ENCODE data around the gene FXYD5. TPM values are rescaled to one million over a fixed set of nuclear protein-coding genes. Genes with fewer than 3 reads are reported as not detected.
A peak's percentile ranks its signal among the peaks of the same experiment; 100 is the strongest.

FXYD5 gene
- polyA plus RNA-seq, 2 of the 4 experiments (the other 2 are of a cell fraction): 70.8 to 113 TPM

- WGBS (ENCODE audit: missing lambda C conversion rate): 54% methylated on average over 9 of the region's 9 CpGs
- DNase-seq (ENCODE audit: low read depth in 1 of 2, low spot score in 1 of 2) (no peak), ATAC-seq (no peak), FAIRE-seq (peak; percentile 56)
- Histone ChIP-seq H3K27ac (no peak overlapping the region), H3K4me2 (no peak overlapping the region), H3K9me3 (no peaks in the 10 kb centered on the region), H3K4me1 (peaks cover 17% of the 10 kb centered on the region), H3K4me3 (no peak overlapping the region)
- TF ChIP-seq POLR2AphosphoS2 (conservative IDR thresholded peaks at IDR 0.05; ENCODE audit: low read length) (no peak), POLR2A (IDR thresholded peaks at IDR 0.05; ENCODE audit: low read length) (no peak), EHF (CRISPR knock-in tag; IDR thresholded peaks at IDR 0.05) (no peak), MAX (IDR thresholded peaks at IDR 0.05) (no peak), BCL3 (IDR thresholded peaks at IDR 0.05) (no peak), MYC (IDR thresholded peaks at IDR 0.05; ENCODE audit: borderline replicate concordance, low read length) (no peak), JUN (IDR thresholded peaks at IDR 0.05) (no peak), FOSB (CRISPR knock-in tag; IDR thresholded peaks at IDR 0.05) (no peak), GATA3 (IDR thresholded peaks at IDR 0.05; ENCODE audit: borderline replicate concordance) (no peak)
- CTCF ChIA-PET: interaction anchor here (0.7 to 11.0 kb wide), 20 partner anchors 10 to 498 kb away, joined by 3 to 148 read pairs (median 23); partner anchors contain the start of genes FXYD3 and FXYD5
- POLR2A ChIA-PET: interaction anchor here (0.6 kb wide), 1 partner anchor 494 kb away, joined by 3 read pairs; no protein-coding TSS in a partner anchor
Measured at GRCh38 chr19:35136977-35137702, 17.4 kb upstream of the FXYD5 start.

- Histone ChIP-seq H3K9me3 (no peaks in the 10 kb centered on the region), H3K4me2 (no peak within 1 kb of the TSS), H3K27ac (no peak within 1 kb of the TSS), H3K4me1 (peaks cover 30% of the 10 kb centered on the region), H3K4me3 (no peak within 1 kb of the TSS)
- CTCF ChIA-PET: interaction anchor here (2.9 to 11.0 kb wide), 9 partner anchors 14 to 166 kb away, joined by 17 to 148 read pairs (median 51); partner anchors contain the start of genes FXYD3 and FXYD5
- no peak for FAIRE-seq
- POLR2A ChIA-PET: no interaction called here
- 67% methylated on average over 15 of the region's 18 CpGs for WGBS (ENCODE audit: missing lambda C conversion rate)
- TF ChIP-seq NR3C1 (IDR thresholded peaks at IDR 0.05) (no peak), FOXS1 (CRISPR knock-in tag; IDR thresholded peaks at IDR 0.05) (no peak), ZFP36 (IDR thresholded peaks at IDR 0.05; ENCODE audit: borderline replicate concordance, partially characterized antibody) (no peak)
- no peak for ATAC-seq
- DNase-seq (ENCODE audit: low read depth in 1 of 2, low spot score in 1 of 2): no peak
Measured at GRCh38 chr19:35138305-35138892, 16.1 kb upstream of the FXYD5 start, which contains the start of gene FXYD1. TSS of gene FXYD1 (plus strand) at chr19:35138824. CDS start at chr19:35140080, 1,256 bp downstream.

GRCh38 chr19:35140207-35140961 lies 14.2 kb upstream of the FXYD5 start:
- ATAC-seq: no peak
- peaks cover 50% of the 10 kb centered on the region for H3K4me1 ChIP-seq
- H3K4me3 ChIP-seq: no peak overlapping the region
- WGBS (ENCODE audit: missing lambda C conversion rate): 70% methylated on average over 10 of the region's 12 CpGs
- peak overlapping the region; percentile 83 for H3K4me2 ChIP-seq
- H3K9me3 ChIP-seq: no peaks in the 10 kb centered on the region
- ChIA-PET CTCF (interaction anchor here (0.7 to 11.0 kb wide), 19 partner anchors 9 to 168 kb away, joined by 3 to 163 read pairs (median 8); partner anchors contain the start of genes FXYD3, FXYD5 and USF2), POLR2A (interaction anchor here (0.7 to 1.2 kb wide), 3 partner anchors 16 to 148 kb away, joined by 5 to 9 read pairs (median 7); no protein-coding TSS in a partner anchor)
- no peak for FAIRE-seq
- TF ChIP-seq FOSB (CRISPR knock-in tag; IDR thresholded peaks at IDR 0.05): no peak
- H3K27ac ChIP-seq: no peak overlapping the region
- no peak for DNase-seq (ENCODE audit: low read depth in 1 of 2, low spot score in 1 of 2)

GRCh38 chr19:35140962-35141836 lies 13.3 kb upstream of the FXYD5 start:
- Histone ChIP-seq H3K4me2 (peak overlapping the region; percentile 83), H3K27ac (peak overlapping the region in 1 of 2 experiments; percentile 52; a peak in 2 of 6 replicates), H3K4me3 (peak overlapping the region; percentile 34), H3K9me3 (no peaks in the 10 kb centered on the region), H3K4me1 (peaks cover 52% of the 10 kb centered on the region)
- 7% methylated on average over 25 of the region's 48 CpGs for WGBS (ENCODE audit: missing lambda C conversion rate)
- ATAC-seq (peak; percentile 59 to 86), DNase-seq (ENCODE audit: low read depth in 1 of 2, low spot score in 1 of 2) (peak; percentile 95 to 100), FAIRE-seq (peak; percentile 76)
- ChIA-PET POLR2A (interaction anchor here (0.6 to 1.2 kb wide), 7 partner anchors 14 to 147 kb away, joined by 3 to 9 read pairs (median 5); partner anchors contain the start of gene FXYD5), CTCF (interaction anchor here (0.7 to 11.0 kb wide), 51 partner anchors 9 to 503 kb away, joined by 3 to 163 read pairs (median 5); partner anchors contain the start of genes FXYD3, FXYD5, USF2 and ZNF30)
- TF ChIP-seq MAX (IDR thresholded peaks at IDR 0.05) (peak; percentile 59), NFE2L2 (conservative IDR thresholded peaks at IDR 0.05; ENCODE audit: low read length) (no peak), PHF8 (IDR thresholded peaks at IDR 0.05; ENCODE audit: borderline replicate concordance, low read depth) (no peak), EP300 (IDR thresholded peaks at IDR 0.05) (no peak), ZC3H11A (IDR thresholded peaks at IDR 0.05) (no peak), MAZ (IDR thresholded peaks at IDR 0.05; ENCODE audit: borderline replicate concordance, low read depth, low read length) (no peak), RFX5 (IDR thresholded peaks at IDR 0.05) (no peak), KDM1A (IDR thresholded peaks at IDR 0.05; ENCODE audit: low read depth) (no peak), JUNB (IDR thresholded peaks at IDR 0.05) (no peak), CEBPB (IDR thresholded peaks at IDR 0.05) (no peak), CBX2 (IDR thresholded peaks at IDR 0.05; ENCODE audit: borderline replicate concordance, low read depth) (no peak), CHD4 (IDR thresholded peaks at IDR 0.05; ENCODE audit: borderline replicate concordance) (peak; percentile 70; the same call in 1 of the 2 replicates), EHMT2 (IDR thresholded peaks at IDR 0.05; ENCODE audit: low read depth) (no peak), CHD2 (IDR thresholded peaks at IDR 0.05; ENCODE audit: low read length, partially characterized antibody) (no peak)
